ENCODE measurements around the gene ADA. TPM values are rescaled to one million over a fixed set of nuclear protein-coding genes. Genes with fewer than 3 reads are reported as not detected.

Gene ADA
- 15.6 and 22.0 TPM in 2 replicates for total RNA-seq

DNA sequence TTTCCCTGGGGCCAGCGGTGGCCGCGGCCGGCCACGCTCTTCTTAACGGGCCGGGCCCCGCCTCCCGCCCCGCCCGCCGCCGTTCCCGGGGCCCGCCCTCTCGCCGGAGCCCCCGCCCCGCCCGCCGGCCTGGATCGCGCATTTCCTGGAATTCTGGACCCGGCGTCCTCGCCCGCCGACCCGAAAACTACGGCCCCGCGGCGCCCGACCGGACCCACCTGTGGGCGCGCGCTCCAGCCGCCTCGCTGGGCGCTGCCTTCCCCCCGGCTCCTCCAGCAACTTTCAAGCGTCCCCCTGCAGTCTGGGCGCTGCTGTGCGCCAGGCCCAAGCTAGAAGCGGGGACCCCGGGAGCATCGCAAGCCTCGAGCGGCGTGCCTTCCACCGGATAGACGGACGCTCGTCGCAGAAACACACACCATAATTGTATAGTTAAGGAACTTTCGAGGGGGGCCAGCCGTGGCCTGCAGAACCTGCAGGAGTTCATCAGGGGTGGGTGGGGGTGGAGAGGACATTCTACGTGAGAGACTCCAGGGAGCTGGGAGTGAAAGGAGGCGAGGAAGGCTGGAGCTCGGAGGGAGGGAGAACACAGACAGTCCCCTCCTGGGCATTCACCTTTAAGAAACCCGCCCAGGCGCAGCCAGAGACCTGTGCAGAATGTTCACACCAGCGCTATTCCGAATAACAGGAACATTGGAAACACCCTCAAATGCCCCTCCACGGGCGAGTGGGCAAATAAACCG is at the start of gene ADA:
TSS of gene ADA (minus strand) at position 16 of the 740 bp plus-strand sequence. CDS start 92 bp downstream, outside the sequence.

DNA sequence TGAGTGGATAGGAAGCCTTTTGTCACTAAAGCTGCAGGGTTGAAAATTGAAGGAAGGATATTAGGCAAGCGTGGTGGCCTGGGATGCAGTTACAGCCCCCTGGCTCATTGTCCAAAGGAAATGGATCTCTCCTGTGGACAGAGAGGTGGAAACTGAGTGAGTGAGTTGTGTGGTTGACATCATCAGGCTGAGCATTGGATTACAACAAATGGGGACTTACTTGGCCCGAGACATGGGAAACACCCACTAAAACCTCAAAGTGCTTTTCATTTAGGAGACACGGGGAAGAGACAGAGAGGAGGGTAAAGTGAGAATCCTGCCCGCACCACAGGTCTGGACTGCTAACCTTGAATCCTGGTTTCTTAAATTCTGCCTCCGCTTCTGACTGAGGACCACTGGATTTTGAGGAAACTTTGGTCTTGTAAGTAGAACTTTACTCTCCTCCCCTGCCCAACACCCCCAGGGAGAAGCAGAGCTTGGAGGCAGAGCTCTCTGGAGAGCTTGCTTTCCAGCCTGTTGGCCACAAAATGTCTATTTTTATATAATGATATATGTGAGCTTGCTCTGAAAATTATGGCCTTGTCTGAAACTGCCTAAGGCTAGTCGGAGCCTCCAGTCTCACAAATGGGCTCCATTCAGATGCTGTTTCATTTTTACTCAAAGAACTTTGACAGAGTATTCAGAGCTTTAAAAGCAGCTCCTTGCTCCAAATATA is 69.0 kb downstream of the ADA start, which contains the start of gene PKIG:
TSS of gene PKIG (plus strand) at position 269 of the 715 bp plus-strand sequence. CDS start 31,978 bp downstream, outside the sequence.

Other genes starting within 250 kb of the ADA start
- 8.3 and 9.6 TPM in 2 replicates for gene TTPAL, start 175.8 kb downstream of the ADA start, total RNA-seq
- gene SERINC3, start 129.6 kb downstream of the ADA start, total RNA-seq: 70.6 and 82.7 TPM in 2 replicates
- gene PKIG, start 69.1 kb downstream of the ADA start, total RNA-seq: 72.0 and 74.2 TPM in 2 replicates
- 4.1 and 5.8 TPM in 2 replicates for gene CCN5, start 63.7 kb upstream of the ADA start, total RNA-seq
- gene KCNK15, start 94.2 kb upstream of the ADA start, total RNA-seq: 0.18 and 1.1 TPM in 2 replicates
- not detected in 2 replicates for gene RIMS4, start 158.8 kb upstream of the ADA start, total RNA-seq
- 96.9 and 116 TPM in 2 replicates for gene YWHAB, start 234.0 kb upstream of the ADA start, total RNA-seq

Measured in cardiac atrium fibroblast (primary cell).